ENCODE results near the gene SLC44A5. TPM values are rescaled to one million over a fixed set of nuclear protein-coding genes. Genes with fewer than 3 reads are reported as not detected.

SLC44A5 gene
- total and polyA plus RNA-seq, 10 of the 15 experiments (the other 5 are each of a cell fraction or from before 2014, with no cell fraction given), result 0.04 to 1.3 TPM; not detected in 8

DNA sequence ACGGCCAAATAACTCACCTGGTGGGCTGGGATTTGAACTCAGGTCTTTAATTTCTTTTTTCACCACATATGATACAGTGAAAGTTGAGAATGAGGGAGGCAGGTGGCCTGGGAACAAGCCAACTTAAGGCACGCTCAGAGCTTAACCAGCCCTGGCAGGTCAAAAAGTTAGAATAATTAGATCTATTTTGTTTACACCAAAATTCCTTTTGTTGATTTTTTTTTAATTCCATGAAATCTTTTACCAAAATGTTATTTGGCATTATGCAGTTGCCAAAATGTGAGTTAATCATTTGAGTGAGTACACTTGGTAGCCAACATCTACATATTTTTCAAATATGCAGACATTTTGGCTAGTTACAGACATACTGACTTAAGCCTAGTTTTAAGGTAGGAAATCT, 439.9 kb downstream of the SLC44A5 start:
- Histone ChIP-seq H3K4me1 (ENCODE audit: control insufficient read depth, insufficient read depth, low read length) (no peaks in the 10 kb centered on the region), H4K20me1 (ENCODE audit: control insufficient read depth, insufficient read depth) (no peaks in the 10 kb centered on the region), H3K79me2 (ENCODE audit: control insufficient read depth, insufficient read depth, low read length) (no peaks in the 10 kb centered on the region), H3K9ac (ENCODE audit: control insufficient read depth, insufficient read depth, low read length) (no peak overlapping the region), H3K27ac (ENCODE audit: control insufficient read depth, insufficient read depth) (no peak overlapping the region), H3K4me2 (ENCODE audit: control insufficient read depth, insufficient read depth) (no peak overlapping the region), H3K27me3 (replicated peaks in 1 of 2; ENCODE audit: control insufficient read depth in 2 of 2, insufficient read depth in 2 of 2, low read length in 1 of 2) (no peaks in the 10 kb centered on the region), H3K4me3 (no peak overlapping the region), H3K9me3 (replicated peaks; ENCODE audit: control insufficient read depth, insufficient read depth, low read length) (no peaks in the 10 kb centered on the region), H2AFZ (ENCODE audit: control insufficient read depth, low read depth, low read length) (no peak overlapping the region), H3K36me3 (ENCODE audit: control insufficient read depth in 2 of 2, insufficient read depth in 2 of 2, low read length in 1 of 2) (no peaks in the 10 kb centered on the region)
- SMC1A ChIA-PET (ENCODE audit: uncharacterized antibody, unreplicated experiment), result no interaction called here
- intact Hi-C loops (cut with micrococcal nuclease; ENCODE audit: unreplicated experiment) (no loop called here), in situ Hi-C loops (cut with MboI) (no loop called here)
- WGBS (ENCODE audit: insufficient coverage, insufficient replicate concordance, low lambda C conversion rate, missing lambda C conversion rate), result 21% methylated on average over 2 of the region's 2 CpGs
- no TSS peak for BruUV-seq (replicated peaks)
- RAD21 ChIA-PET (ENCODE audit: unreplicated experiment), result no interaction called here
- CTCF ChIA-PET, result no interaction called here
- POLR2A ChIA-PET, result no interaction called here
- ATAC-seq, result no peak
- FAIRE-seq, result no peak
- TF ChIP-seq EED (IDR thresholded peaks at IDR 0.05; ENCODE audit: low read depth) (no peak), SRF (IDR thresholded peaks at IDR 0.05; ENCODE audit: low read depth in 2 of 2, low read length in 2 of 2) (no peak), RBBP5 (conservative IDR thresholded peaks at IDR 0.05) (no peak), POLR2AphosphoS2 (IDR thresholded peaks at IDR 0.05; ENCODE audit: low read depth, low read length) (no peak), MTA2 (IDR thresholded peaks at IDR 0.05; ENCODE audit: low read depth) (no peak), KLF5 (IDR thresholded peaks at IDR 0.05; ENCODE audit: partially characterized antibody) (no peak), NRF1 (conservative IDR thresholded peaks at IDR 0.05; ENCODE audit: low read depth, low read length) (no peak), KDM1A (IDR thresholded peaks at IDR 0.05; ENCODE audit: borderline replicate concordance) (no peak), BRCA1 (IDR thresholded peaks at IDR 0.05; ENCODE audit: low read depth, low read length) (no peak), ZNF384 (IDR thresholded peaks at IDR 0.05; ENCODE audit: borderline replicate concordance, low read depth, low read length) (no peak), BMI1 (IDR thresholded peaks at IDR 0.05; ENCODE audit: borderline replicate concordance) (no peak), RFX5 (IDR thresholded peaks at IDR 0.05; ENCODE audit: low read depth, low read length) (no peak), CHD4 (IDR thresholded peaks at IDR 0.05) (no peak), RAD21 (IDR thresholded peaks at IDR 0.05; ENCODE audit: insufficient read depth, low read depth, low read length) (no peak), EP300 (IDR thresholded peaks at IDR 0.05; ENCODE audit: borderline replicate concordance in 1 of 2, control insufficient read depth in 1 of 2, low read depth in 2 of 2, low read length in 2 of 2) (no peak), ZNF622 (IDR thresholded peaks at IDR 0.05) (no peak), DPF2 (IDR thresholded peaks at IDR 0.05) (no peak), ASH2L (IDR thresholded peaks at IDR 0.05; ENCODE audit: borderline replicate concordance, low read depth) (no peak), SIN3A (IDR thresholded peaks at IDR 0.05; ENCODE audit: low read depth, low read length) (no peak), SIX5 (IDR thresholded peaks at IDR 0.05; ENCODE audit: low read depth, low read length, severe bottlenecking) (no peak)
- no peak for DNase-seq (ENCODE audit: low read depth, low spot score)

Data from GM12878 (cell line).